ENCODE measurements around the gene ACVR1. TPM values are rescaled to one million over a fixed set of nuclear protein-coding genes. Genes with fewer than 3 reads are reported as not detected.

The ACVR1 gene
- total and polyA plus RNA-seq, 2 donors (not counting 3 experiments of a cell fraction or from before 2014, with no cell fraction given) = 24.8 to 33.6 TPM

DNA sequence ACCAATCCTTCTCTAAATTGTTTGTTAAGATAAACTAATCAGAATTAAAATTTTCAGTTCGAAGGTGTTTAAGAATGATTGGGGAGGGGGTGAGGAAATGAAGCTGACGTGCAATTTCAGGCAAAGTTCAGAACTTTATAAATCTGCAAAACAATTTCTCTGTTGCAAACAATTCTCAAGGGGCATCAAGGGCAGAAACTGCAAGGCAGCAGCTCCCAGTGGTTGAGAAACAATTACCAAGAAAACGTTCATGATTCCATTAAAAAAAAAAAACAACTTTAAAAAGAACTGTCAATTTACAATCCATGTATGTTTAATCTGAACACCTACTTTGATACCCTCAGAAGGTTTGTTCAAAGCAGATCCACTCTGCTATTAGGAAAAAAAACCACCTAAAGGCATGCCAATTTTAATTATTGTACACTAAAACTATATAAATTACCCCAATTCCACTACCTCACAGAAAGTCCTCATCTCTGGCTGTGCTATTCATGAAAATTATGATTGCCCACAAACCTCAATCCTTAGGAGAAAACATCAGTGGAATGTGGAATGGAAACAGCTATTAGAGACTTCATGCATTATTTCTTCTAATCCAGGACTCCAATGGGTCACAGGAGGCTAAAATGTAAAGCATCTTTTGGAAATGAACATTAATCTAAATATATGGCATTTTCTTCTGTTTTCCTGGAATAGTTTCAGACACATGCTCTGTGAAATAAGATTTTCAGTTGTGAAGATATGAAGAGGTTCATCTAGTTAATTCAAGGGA, 127.6 kb downstream of the ACVR1 start:
- CTCF ChIA-PET = interaction anchor here (0.7 to 1.0 kb wide), 2 partner anchors 10 to 128 kb away, joined by 3 to 4 read pairs; partner anchors contain the start of gene ACVR1
- Histone ChIP-seq H4K20me1 (replicated peaks; ENCODE audit: control insufficient read depth, extremely low read depth, insufficient read depth, low read length) (no peaks in the 10 kb centered on the region), H3K27ac (ENCODE audit: insufficient read depth, low read depth, low read length) (no peak overlapping the region), H3K4me3 (replicated peaks in 1 of 3; ENCODE audit: insufficient read depth in 1 of 3, low read depth in 1 of 3, low read length in 3 of 3) (no peak overlapping the region), H3K9me1 (replicated peaks; ENCODE audit: control insufficient read depth, extremely low read depth, insufficient read depth, low read length) (no peaks in the 10 kb centered on the region), H3K9ac (replicated peaks; ENCODE audit: extremely low read depth, insufficient read depth, low read length) (no peak overlapping the region), H3K4me2 (ENCODE audit: insufficient read depth, low read length) (no peak overlapping the region), H3K9me3 (replicated peaks; ENCODE audit: control insufficient read depth, insufficient read depth, low read length) (no peaks in the 10 kb centered on the region), H3K79me2 (ENCODE audit: control insufficient read depth, insufficient read depth, low read length) (no peaks in the 10 kb centered on the region), H2AFZ (ENCODE audit: low read depth, low read length) (no peak overlapping the region), H3K27me3 (ENCODE audit: control insufficient read depth in 2 of 2, insufficient read depth in 2 of 2, low read length in 2 of 2) (no peaks in the 10 kb centered on the region), H3K4me1 (ENCODE audit: control insufficient read depth, extremely low read depth, insufficient read depth, low read length) (no peaks in the 10 kb centered on the region), H3K36me3 (ENCODE audit: control insufficient read depth in 2 of 2, extremely low read depth in 1 of 2, insufficient read depth in 2 of 2, low read length in 2 of 2) (peaks cover 0 to 11% of the 10 kb centered on the region in 2 experiments)
- POLR2A ChIA-PET = no interaction called here
- TF ChIP-seq, protein P1, sequence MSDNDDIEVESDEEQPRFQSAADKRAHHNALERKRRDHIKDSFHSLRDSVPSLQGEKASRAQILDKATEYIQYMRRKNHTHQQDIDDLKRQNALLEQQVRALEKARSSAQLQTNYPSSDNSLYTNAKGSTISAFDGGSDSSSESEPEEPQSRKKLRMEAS (IDR thresholded peaks at IDR 0.05; ENCODE audit: insufficient read depth, insufficient read length) = no peak
- TF ChIP-seq GATA2 (IDR thresholded peaks at IDR 0.05; ENCODE audit: insufficient read depth, insufficient read length, low read depth, low read length) (no peak), FOS (IDR thresholded peaks at IDR 0.05; ENCODE audit: borderline replicate concordance, insufficient read depth, low read length) (no peak), JUN (IDR thresholded peaks at IDR 0.05; ENCODE audit: borderline replicate concordance, insufficient read depth, insufficient read length, low read depth) (no peak), EZH2 (IDR thresholded peaks at IDR 0.05; ENCODE audit: borderline replicate concordance, low read depth, low read length, severe bottlenecking) (no peak), MYC (IDR thresholded peaks at IDR 0.05; ENCODE audit: low read depth, low read length) (no peak), POLR2AphosphoS5 (IDR thresholded peaks at IDR 0.05; ENCODE audit: insufficient read depth, low read depth, low read length) (no peak), POLR2A (IDR thresholded peaks at IDR 0.05; ENCODE audit: low read depth, low read length) (no peak)
- TF ChIP-seq, protein P2, sequence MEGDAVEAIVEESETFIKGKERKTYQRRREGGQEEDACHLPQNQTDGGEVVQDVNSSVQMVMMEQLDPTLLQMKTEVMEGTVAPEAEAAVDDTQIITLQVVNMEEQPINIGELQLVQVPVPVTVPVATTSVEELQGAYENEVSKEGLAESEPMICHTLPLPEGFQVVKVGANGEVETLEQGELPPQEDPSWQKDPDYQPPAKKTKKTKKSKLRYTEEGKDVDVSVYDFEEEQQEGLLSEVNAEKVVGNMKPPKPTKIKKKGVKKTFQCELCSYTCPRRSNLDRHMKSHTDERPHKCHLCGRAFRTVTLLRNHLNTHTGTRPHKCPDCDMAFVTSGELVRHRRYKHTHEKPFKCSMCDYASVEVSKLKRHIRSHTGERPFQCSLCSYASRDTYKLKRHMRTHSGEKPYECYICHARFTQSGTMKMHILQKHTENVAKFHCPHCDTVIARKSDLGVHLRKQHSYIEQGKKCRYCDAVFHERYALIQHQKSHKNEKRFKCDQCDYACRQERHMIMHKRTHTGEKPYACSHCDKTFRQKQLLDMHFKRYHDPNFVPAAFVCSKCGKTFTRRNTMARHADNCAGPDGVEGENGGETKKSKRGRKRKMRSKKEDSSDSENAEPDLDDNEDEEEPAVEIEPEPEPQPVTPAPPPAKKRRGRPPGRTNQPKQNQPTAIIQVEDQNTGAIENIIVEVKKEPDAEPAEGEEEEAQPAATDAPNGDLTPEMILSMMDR (IDR thresholded peaks at IDR 0.05; ENCODE audit: extremely low read depth in 1 of 2, insufficient read depth in 1 of 2, low read depth in 1 of 2, low read length in 2 of 2) = no peak
- no TSS peak for BruUV-seq (replicated peaks)
- DNase-seq (ENCODE audit: low read depth, low spot score) = no peak
- dilution Hi-C loops (cut with MboI; ENCODE audit: extremely low pct_ligation_motif_present, low sequenced_read_pairs) = no loop called here
- intact Hi-C loops (cut with micrococcal nuclease) = no loop called here
- FAIRE-seq = no peak

Measured in endothelial cell of umbilical vein (primary cell).